Ovary (tissue), 9 donors: Measurements from ENCODE around the gene ZNF418. TPM values are rescaled to one million over a fixed set of nuclear protein-coding genes. Genes with fewer than 3 reads are reported as not detected.
"Not testable (repeated sequence)": the region's sequence is repeated elsewhere in the genome, so short reads cannot be mapped to it uniquely, and the experiment has no call there.

ENCODE experiments used
- DNase-seq, 5 donors: peaks; one replicate each; pipeline ENCODE4 v3.0.0-alpha.2; 2019 to 2020
- H3K27ac ChIP-seq, 2 donors: fragments of 200-600 bp; one replicate each; pipeline versions ENCODE4 v1.5.1 to v1.8.0; 2019 to 2022
- H3K27me3 ChIP-seq: fragments of 200-600 bp; one replicate; pipeline ENCODE4 v1.8.0; 2022
- H3K36me3 ChIP-seq: fragments of 200-600 bp; sonication (generic); one replicate; pipeline ENCODE4 v1.5.1; 2019
- H3K4me1 ChIP-seq: one replicate; pipeline ENCODE4 v1.8.1; 2013; ENCODE audit warnings: mild to moderate bottlenecking, moderate library complexity; ENCODE audit not compliant: insufficient read depth
- H3K4me3 ChIP-seq: fragments of 200-600 bp; sonication (generic); one replicate; pipeline ENCODE4 v1.5.1; 2017
- H3K9me3 ChIP-seq, 2 donors: fragments of 200-600 bp in 1 of 2; sonication (generic) in 1 of 2; one replicate each; pipeline versions ENCODE4 v1.5.1 to v1.8.1; 2013 to 2019; ENCODE audit warnings: mild to moderate bottlenecking in 1 of 2, moderate library complexity in 1 of 2
- CTCF ChIP-seq, 3 donors: fragments of 450-650 bp in 2 of 3; fragments of 200-600 bp in 1 of 3; IDR thresholded peaks; one replicate each; pipeline versions ENCODE4 v1.5.1 to v1.8.0; 2016 to 2022; ENCODE audit warnings: antibody characterized with exemption in 3 of 3, mild to moderate bottlenecking in 1 of 3
- EP300 ChIP-seq: sonication (generic); formaldehyde crosslinking; IDR thresholded peaks from one replicate; pipeline ENCODE4 v1.6.1; 2017; ENCODE audit warnings: antibody characterized with exemption
- POLR2A ChIP-seq: fragments of 450-650 bp; IDR thresholded peaks from one replicate; pipeline ENCODE4 v1.6.1; 2017; ENCODE audit warnings: antibody characterized with exemption, mild to moderate bottlenecking, moderate library complexity
- WGBS, 3 donors: extraction: QIAGEN DNeasy Blood & Tissue Kit in 1 of 3; methylation state at CpG; one replicate each; pipeline versions ENCODE4 v1.1.5 to v1.1.7; 2013 to 2017; 5-methylcytosine and 5-hydroxymethylcytosine counted together
- intact Hi-C, 4 donors: fragments of 100-400 bp; cut with DNase I; formaldehyde crosslinking; loops; one replicate each; pipeline versions ENCODE4 v1.11.0 to v1.15.1; 2022 to 2023
- polyA plus RNA-seq, 2 donors: library from polyadenylated mRNA; stranded (reverse); fragments of 200-250 nt in 1 of 2; fragments of 350-450 nt in 1 of 2; fragmentation: Illumina TruSeq in 1 of 2; extraction: RNeasy Lipid Tissue Mini Kit (QIAGEN cat#74804) in 1 of 2; gene quantifications; one replicate each; pipeline ENCODE4 v1.2.3, GENCODE V29; 2013 to 2014
- total RNA-seq, 7 donors: library from RNA; depleted of rRNA in 2 of 7; stranded (reverse); fragments of >200 nt in 2 of 7; fragmentation: NEBNext Ultra II Directional in 3 of 7; extraction: Animal tissue kit (Norgen Biotek cat#: 25700) in 3 of 7; gene quantifications; one replicate each; pipeline versions ENCODE4 v1.1.0 to v1.2.4, GENCODE V29; 2016 to 2023
- donor health status: DM: no; HTN: no; CAD: no; lungs with moderate emphysema.
- donor health status: DM: no; HTN: no; CAD: no.
- donor health status: Bipolar disorder and iron deficiency.
- donor health status: DM: yes; HTN: yes; CAD: no.
- donor health status: DM: no; HTN: no; CAD: no.
- donor health status: DM: yes; HTN: yes; CAD: no.

Gene ZNF418
- total and polyA plus RNA-seq, 9 donors = 3.4 to 13.6 (median 9.4) TPM

- Histone ChIP-seq H3K9me3 (peaks cover 11 to 28% of the 10 kb centered on the region in 2 donors), H3K27ac (no peak overlapping the region), H3K4me3 (no peak overlapping the region), H3K27me3 (no peaks in the 10 kb centered on the region), H3K4me1 (no peaks in the 10 kb centered on the region), H3K36me3 (no peaks in the 10 kb centered on the region)
- TF ChIP-seq POLR2A (no peak), EP300 (no peak), CTCF (IDR thresholded peaks at IDR 0.05) (no peak)
- 88 to 92% (median 88%) methylated on average over 12 of the region's 12 CpGs for WGBS, 3 donors
- no peak for DNase-seq
- intact Hi-C loops = no loop called here
Observed at GRCh38 chr19:57935731-57936130, 529 bp upstream of the ZNF418 start.

DNA sequence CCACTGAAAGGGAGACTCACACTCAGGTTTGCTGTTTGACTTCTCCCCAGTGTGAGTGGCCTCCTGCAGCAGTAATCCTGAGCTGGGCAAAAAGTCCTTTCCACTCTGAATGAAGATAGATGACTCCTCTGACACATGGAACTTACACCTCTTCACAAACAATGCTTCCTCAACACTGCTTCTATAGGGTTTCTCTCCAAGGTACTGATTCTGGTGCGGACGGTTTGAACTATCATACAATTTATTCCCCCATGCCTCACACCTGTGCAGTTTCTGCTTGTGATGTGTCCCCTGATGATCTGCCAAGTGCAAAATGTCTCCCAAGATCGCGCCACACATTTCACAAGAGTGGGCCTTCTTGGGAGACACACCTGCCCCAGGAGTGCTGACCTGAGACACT, 7.6 kb downstream of the ZNF418 start:
- intact Hi-C loops = no loop called here
- Histone ChIP-seq H3K27me3 (no peaks in the 10 kb centered on the region), H3K36me3 (peaks cover 3% of the 10 kb centered on the region), H3K9me3 (peaks cover 6 to 55% of the 10 kb centered on the region in 2 donors), H3K4me1 (no peaks in the 10 kb centered on the region), H3K27ac (no peak overlapping the region), H3K4me3 (no peak overlapping the region)
- no peak for DNase-seq
- WGBS, 3 donors = 97 to 99% (median 97%) methylated on average over 4 of the region's 4 CpGs
- TF ChIP-seq CTCF (IDR thresholded peaks at IDR 0.05) (no peak), EP300 (no peak), POLR2A (no peak)

DNA sequence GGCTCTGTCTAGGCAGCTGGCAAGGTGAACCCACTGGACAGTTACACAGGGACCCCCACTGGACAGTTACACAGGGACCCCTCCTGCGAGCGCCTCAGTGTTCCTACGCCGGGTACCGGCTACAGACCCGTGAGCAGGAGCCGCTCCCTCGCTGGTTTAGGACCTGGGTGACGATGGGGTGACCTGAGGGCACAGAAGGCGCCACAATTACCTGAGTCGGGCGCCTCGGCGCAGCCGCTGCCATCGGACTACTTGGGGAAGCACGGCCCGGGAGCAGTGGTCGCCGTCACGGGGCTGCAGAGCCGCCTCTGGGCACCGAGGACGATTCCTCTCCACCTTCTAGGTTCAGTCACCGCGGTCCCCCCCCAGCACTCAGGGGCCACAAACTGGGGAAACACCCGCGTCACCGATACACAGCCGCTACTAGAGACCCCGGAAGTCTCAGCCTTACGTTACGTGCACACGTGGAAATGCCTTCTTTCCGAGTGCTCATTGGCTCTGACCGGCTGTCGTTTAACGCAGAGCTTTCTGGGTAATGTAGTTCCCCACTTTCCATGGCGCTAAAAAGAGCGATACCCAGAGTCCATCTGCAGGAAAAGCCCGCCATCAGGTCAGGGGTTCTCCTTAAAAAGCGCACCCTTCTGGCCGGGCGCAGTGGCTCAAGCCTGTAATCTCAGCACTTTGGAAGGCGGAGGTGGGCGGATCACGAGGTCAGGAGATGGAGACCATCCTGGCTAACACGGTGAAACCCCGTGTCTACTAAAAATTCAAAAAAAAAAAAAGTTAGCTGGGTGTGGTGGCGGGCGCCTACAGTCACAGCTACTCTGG, 18.8 kb downstream of the ZNF418 start, which contains the start of gene ZNF417:
TSS of gene ZNF417 (minus strand) at position 425 of the 828 bp plus-strand sequence. CDS start at position 244, 181 bp downstream.
- H3K4me1 ChIP-seq, H3K27me3 ChIP-seq, intact Hi-C loops, H3K36me3 ChIP-seq: not testable (repeated sequence)
- peak; percentile 76 to 82 (median 78) for DNase-seq
- WGBS, 3 donors = 0 to 1% (median 1%) methylated on average over 36 to 51 of the region's 51 CpGs
- H3K4me3 ChIP-seq = peak within 1 kb of the TSS; percentile 79
- TF ChIP-seq POLR2A = peak; percentile 35
- peak within 1 kb of the TSS; percentile 9 to 13 for H3K27ac ChIP-seq
- H3K9me3 ChIP-seq = peaks cover 0 to 39% of the 10 kb centered on the region in 2 donors

- intact Hi-C loops = no loop called here
- Histone ChIP-seq H3K27ac (no peak overlapping the region), H3K9me3 (peaks cover 0 to 53% of the 10 kb centered on the region in 2 donors), H3K4me3 (no peak overlapping the region), H3K27me3 (no peaks in the 10 kb centered on the region), H3K36me3 (no peaks in the 10 kb centered on the region), H3K4me1 (peaks cover 3% of the 10 kb centered on the region)
- DNase-seq = no peak
- WGBS, 3 donors = 90 to 98% (median 93%) methylated on average over 3 of the region's 3 CpGs
- TF ChIP-seq POLR2A = no peak
- TF ChIP-seq EP300 = no peak
- no peak for TF ChIP-seq CTCF (IDR thresholded peaks at IDR 0.05)
Observed at GRCh38 chr19:57914531-57914930, 20.7 kb downstream of the ZNF418 start.

DNA sequence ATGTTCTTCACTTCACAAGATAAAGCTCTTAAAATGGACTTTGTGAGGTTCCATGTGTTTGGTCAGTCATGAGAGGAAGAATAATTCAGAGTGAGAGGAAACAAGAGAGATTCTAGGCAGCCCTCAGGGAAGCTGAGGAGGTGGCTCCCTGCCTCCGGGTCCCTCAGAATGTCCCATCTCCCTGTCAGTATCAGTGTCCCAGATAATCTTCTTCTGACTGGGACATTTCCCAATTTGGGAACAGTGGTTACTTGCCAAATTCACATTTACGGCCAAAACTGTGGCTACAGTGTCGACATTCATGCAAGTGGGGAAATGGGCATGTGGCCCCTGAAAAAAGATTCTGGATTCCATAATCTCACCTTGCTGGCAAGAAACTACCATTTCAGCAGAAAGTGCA, 27.8 kb downstream of the ZNF418 start:
- Histone ChIP-seq H3K9me3 (peaks cover 0 to 41% of the 10 kb centered on the region in 2 donors), H3K4me1 (no peaks in the 10 kb centered on the region), H3K36me3 (no peaks in the 10 kb centered on the region), H3K27me3 (no peaks in the 10 kb centered on the region), H3K27ac (no peak overlapping the region), H3K4me3 (no peak overlapping the region)
- DNase-seq = no peak
- TF ChIP-seq CTCF (IDR thresholded peaks at IDR 0.05) (no peak), EP300 (no peak), POLR2A (no peak)
- intact Hi-C loops = no loop called here
- WGBS, 3 donors = 91 to 96% (median 96%) methylated on average over 3 of the region's 3 CpGs
